GM18907 (cell line): ENCODE results near the gene PTPN4.

Experiments
- ATAC-seq: cut with Tn5 transposase; IDR thresholded peaks from one replicate; pipeline ENCODE4 v1.9.1; 2021; ENCODE audit warnings: mild to moderate bottlenecking, moderate library complexity; ENCODE audit not compliant: unreplicated experiment

Gene PTPN4

DNA sequence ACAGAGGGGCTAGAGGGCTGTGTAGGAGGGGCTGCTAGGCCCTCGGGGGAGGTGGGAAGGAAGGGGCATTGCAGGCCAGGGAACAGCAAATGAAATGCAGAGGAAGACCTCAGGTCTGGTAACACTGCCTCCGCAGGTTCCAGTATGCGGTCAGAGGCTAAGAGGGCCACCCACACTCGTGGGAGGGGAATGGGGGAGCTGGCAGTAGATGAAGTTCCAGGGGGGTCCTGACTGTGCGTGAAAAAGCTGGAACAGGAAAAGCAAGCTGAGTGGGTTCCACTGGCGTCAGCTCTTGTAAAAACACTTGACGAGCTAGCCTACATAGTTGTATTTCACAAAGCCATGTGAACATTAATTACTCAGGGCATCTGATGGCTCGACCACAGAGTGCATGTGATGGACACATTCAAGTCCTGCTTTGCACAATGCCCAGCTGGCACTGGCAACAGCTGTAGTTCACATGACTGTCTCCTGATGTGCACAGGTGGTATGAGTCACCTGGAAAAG lies 29.0 kb upstream of the PTPN4 start:
- no peak for ATAC-seq

GRCh38 chr2:119731983-119732382 lies 27.7 kb upstream of the PTPN4 start:
- ATAC-seq = no peak

GRCh38 chr2:119732601-119733164 lies 27.0 kb upstream of the PTPN4 start:
- no peak for ATAC-seq

- no peak for ATAC-seq
Measured at GRCh38 chr2:119734047-119734446, 25.7 kb upstream of the PTPN4 start.

DNA sequence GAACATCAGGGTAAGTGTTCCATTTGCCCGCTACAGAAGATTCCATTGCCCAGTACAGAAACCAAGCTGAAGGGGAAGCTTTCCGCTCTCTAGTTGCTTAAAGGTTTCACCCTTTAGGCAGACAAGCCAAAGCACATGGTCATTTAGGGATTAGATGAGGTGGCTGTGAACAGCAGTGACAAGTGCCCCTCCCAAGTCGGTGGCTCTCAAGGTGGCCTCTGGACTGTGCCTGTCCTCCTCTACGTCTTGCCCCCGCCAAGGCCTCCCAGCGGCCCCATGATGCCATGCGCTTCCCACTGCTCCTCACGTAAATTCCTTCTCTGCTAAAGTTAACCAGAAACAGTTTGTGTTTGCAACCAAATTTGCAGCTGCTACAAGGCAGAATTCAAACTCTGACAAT lies 24.2 kb upstream of the PTPN4 start:
- ATAC-seq = no peak

DNA sequence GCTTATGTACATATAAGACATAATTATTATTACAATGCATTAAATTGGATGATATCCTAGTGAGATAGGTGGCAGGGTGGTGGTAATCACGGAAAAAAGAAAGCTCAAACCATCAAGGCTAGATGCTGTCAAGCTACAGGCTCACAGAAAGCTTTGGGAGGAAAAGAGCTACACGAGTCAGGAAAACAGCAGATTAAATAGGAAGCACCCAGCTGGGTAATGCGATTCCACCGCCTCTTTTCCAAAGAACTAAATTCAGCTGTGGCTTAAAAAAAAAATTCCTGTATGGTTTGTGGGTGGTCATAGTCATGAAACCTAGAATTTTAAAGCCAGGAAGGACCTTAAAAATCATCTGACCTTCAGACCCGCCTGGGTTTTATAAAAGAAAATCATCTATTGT lies 23.7 kb upstream of the PTPN4 start:
- ATAC-seq = no peak

GRCh38 chr2:119739580-119740255 lies 20.0 kb upstream of the PTPN4 start:
- no peak for ATAC-seq

GRCh38 chr2:119741001-119741400 lies 18.7 kb upstream of the PTPN4 start:
- ATAC-seq = no peak

GRCh38 chr2:119741868-119742267 lies 17.9 kb upstream of the PTPN4 start:
- ATAC-seq = no peak

GRCh38 chr2:119744335-119744939 lies 15.3 kb upstream of the PTPN4 start:
- no peak for ATAC-seq

GRCh38 chr2:119745566-119745965 lies 14.2 kb upstream of the PTPN4 start:
- no peak for ATAC-seq

GRCh38 chr2:119746836-119747686 lies 12.7 kb upstream of the PTPN4 start:
- no peak for ATAC-seq

- ATAC-seq = no peak
Measured at GRCh38 chr2:119748135-119748534, 11.6 kb upstream of the PTPN4 start.

GRCh38 chr2:119749477-119750012 lies 10.2 kb upstream of the PTPN4 start:
- ATAC-seq = no peak

GRCh38 chr2:119751706-119752105 lies 8.0 kb upstream of the PTPN4 start:
- ATAC-seq = no peak

- no peak for ATAC-seq
Measured at GRCh38 chr2:119753041-119753929, 6.4 kb upstream of the PTPN4 start.

DNA sequence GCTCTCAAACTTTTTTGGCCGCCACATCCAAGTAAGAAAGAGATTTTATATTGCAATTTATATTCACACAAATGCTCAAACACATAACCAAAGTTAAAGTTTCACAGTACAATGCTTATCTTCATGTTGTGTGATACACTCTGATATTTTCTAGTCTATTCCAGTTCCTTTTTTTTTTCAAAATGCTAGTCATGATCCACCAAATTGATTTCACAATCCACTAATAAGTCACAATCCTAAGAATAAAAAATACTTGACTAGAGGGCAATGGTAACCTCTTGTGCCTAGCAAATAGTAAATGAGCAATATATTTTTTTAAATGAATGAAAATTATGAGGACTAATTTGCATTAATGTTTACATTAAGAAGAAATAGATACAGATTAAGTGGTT lies 5.8 kb upstream of the PTPN4 start:
- ATAC-seq = no peak

- no peak for ATAC-seq
Measured at GRCh38 chr2:119755906-119756305, 3.8 kb upstream of the PTPN4 start.

DNA sequence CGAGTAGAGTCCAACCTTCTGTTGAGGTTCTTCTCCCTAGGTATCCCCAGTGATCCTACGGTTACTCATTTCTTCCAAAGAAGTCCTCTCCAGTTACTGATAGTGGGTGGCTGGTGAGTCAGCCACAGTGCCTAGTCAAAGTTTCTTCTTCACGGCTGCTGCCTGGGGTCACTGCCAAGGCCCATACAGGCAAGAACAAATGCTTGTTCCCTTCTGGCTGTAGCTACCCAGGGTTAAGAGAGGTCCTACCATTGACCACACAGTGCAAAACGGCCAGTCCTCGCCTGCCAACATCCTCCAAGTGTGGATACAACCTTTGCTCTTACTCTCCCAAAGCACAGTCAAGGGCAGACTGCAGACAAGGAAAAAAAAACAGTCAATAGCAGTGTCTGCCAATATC lies 2.9 kb upstream of the PTPN4 start:
- ATAC-seq = no peak

DNA sequence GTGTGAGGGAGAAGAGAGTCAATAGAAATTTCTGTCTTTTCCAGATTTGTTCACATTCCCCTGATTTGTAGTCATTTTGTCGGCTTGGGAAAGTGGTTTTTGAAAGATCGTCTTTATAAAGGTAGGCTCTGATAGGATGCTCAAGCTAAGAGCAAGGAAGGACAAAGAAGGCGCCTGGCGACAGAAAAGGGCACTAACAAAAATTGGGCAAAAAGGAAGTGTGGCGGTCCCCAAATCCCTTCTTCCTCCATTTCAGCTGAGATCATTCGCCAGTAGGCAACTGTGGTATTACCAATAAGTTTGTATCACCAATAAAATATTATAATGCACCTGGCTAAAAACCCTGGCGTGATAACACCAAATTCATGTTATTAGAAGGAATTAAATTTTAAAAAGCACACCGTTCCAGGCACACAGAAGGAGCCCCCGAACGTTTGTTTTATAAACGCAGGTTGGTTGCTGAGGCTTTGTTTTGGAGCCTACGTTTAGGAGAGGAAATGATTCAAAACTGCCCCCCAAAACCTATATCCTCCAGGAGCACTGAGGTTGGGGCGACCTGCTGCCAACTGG lies 756 bp upstream of the PTPN4 start:
- ATAC-seq = no peak
